ENCODE data around the gene CYP4A22. TPM values are rescaled to one million over a fixed set of nuclear protein-coding genes. Genes with fewer than 3 reads are reported as not detected.

CYP4A22 gene
- total RNA-seq, 4 donors from 2014 or later: 0.38 TPM; not detected in 3

GRCh38 chr1:47189844-47190508 lies 52.7 kb downstream of the CYP4A22 start, which contains the start of gene PDZK1IP1:
PDZK1IP1 (minus strand) TSS chr1:47190036; CDS start chr1:47189932, 104 bp downstream.
- DNase-seq: no peak
- no peaks in the 10 kb centered on the region for H3K9me3 ChIP-seq
- peaks cover 24 to 65% (median 36%) of the 10 kb centered on the region in 3 donors for H3K4me1 ChIP-seq
- peak within 1 kb of the TSS; percentile 27 to 59 (median 31) for H3K4me3 ChIP-seq
- H3K27ac ChIP-seq: peak within 1 kb of the TSS; percentile 80 to 85 (median 82)
- TF ChIP-seq CTCF (IDR thresholded peaks at IDR 0.05): no peak
- peak in 1 of 4 donors; percentile 36 for TF ChIP-seq POLR2A (IDR thresholded peaks at IDR 0.05)
- WGBS, 2 donors: 23 to 35% methylated on average over 5 to 10 of the region's 16 CpGs
- intact Hi-C loops (cut with DNase I): loop anchor here (5.0 to 10.0 kb wide), 3 partner anchors 75 to 525 kb away; no protein-coding TSS in a partner anchor
- no peaks in the 10 kb centered on the region for H3K36me3 ChIP-seq
- peaks cover 0 to 8% (median 0%) of the 10 kb centered on the region in 4 donors for H3K27me3 ChIP-seq

- peak overlapping the region in 2 of 4 donors; percentile 8 to 33 for H3K4me3 ChIP-seq
- H3K27me3 ChIP-seq: peaks cover 0 to 12% (median 0%) of the 10 kb centered on the region in 4 donors
- no peaks in the 10 kb centered on the region for H3K36me3 ChIP-seq
- 25 to 40% methylated on average over 1 to 4 of the region's 5 CpGs for WGBS, 2 donors
- no peak for TF ChIP-seq POLR2A (IDR thresholded peaks at IDR 0.05)
- TF ChIP-seq CTCF (IDR thresholded peaks at IDR 0.05): no peak
- H3K9me3 ChIP-seq: no peaks in the 10 kb centered on the region
- no peak for DNase-seq
- peak overlapping the region; percentile 80 to 85 (median 82) for H3K27ac ChIP-seq
- peaks cover 24 to 65% (median 36%) of the 10 kb centered on the region in 3 donors for H3K4me1 ChIP-seq
- intact Hi-C loops (cut with DNase I): loop anchor here (5.0 kb wide), 1 partner anchor 237 kb away; no protein-coding TSS in a partner anchor
Measured at GRCh38 chr1:47190509-47190855, 53.2 kb downstream of the CYP4A22 start.

GRCh38 chr1:47190857-47191256 lies 53.6 kb downstream of the CYP4A22 start:
- TF ChIP-seq CTCF (IDR thresholded peaks at IDR 0.05) (no peak), POLR2A (IDR thresholded peaks at IDR 0.05) (no peak)
- H3K4me1 ChIP-seq: peaks cover 24 to 65% (median 36%) of the 10 kb centered on the region in 3 donors
- H3K27ac ChIP-seq: peak overlapping the region; percentile 80 to 85 (median 82)
- no peaks in the 10 kb centered on the region for H3K9me3 ChIP-seq
- H3K4me3 ChIP-seq: no peak overlapping the region
- H3K36me3 ChIP-seq: no peaks in the 10 kb centered on the region
- H3K27me3 ChIP-seq: peaks cover 0 to 12% (median 0%) of the 10 kb centered on the region in 4 donors
- intact Hi-C loops (cut with DNase I): loop anchor here (5.0 kb wide), 1 partner anchor 236 kb away; no protein-coding TSS in a partner anchor
- DNase-seq: no peak
- WGBS, 2 donors: 68 to 92% methylated on average over 2 to 4 of the region's 6 CpGs

GRCh38 chr1:47191940-47192457 lies 54.8 kb downstream of the CYP4A22 start:
- H3K36me3 ChIP-seq: no peaks in the 10 kb centered on the region
- no peak for TF ChIP-seq CTCF (IDR thresholded peaks at IDR 0.05)
- H3K27ac ChIP-seq: peak overlapping the region in 2 of 4 donors; percentile 83 to 85
- H3K4me3 ChIP-seq: no peak overlapping the region
- H3K9me3 ChIP-seq: no peaks in the 10 kb centered on the region
- peaks cover 24 to 63% (median 36%) of the 10 kb centered on the region in 3 donors for H3K4me1 ChIP-seq
- 52 to 63% methylated on average over 2 to 4 of the region's 4 CpGs for WGBS, 2 donors
- peaks cover 0 to 15% (median 0%) of the 10 kb centered on the region in 4 donors for H3K27me3 ChIP-seq
- DNase-seq: no peak
- intact Hi-C loops (cut with DNase I): loop anchor here (5.0 kb wide), 1 partner anchor 235 kb away; no protein-coding TSS in a partner anchor

Data from esophagus squamous epithelium (tissue), 5 donors.